GM21723 (cell line): ENCODE results near the gene LITAF.

Source experiments
- ATAC-seq: cut with Tn5 transposase; IDR thresholded peaks from one replicate; pipeline ENCODE4 v1.9.1; 2021; ENCODE audit warnings: mild to moderate bottlenecking, moderate library complexity; ENCODE audit not compliant: unreplicated experiment

LITAF gene

GRCh38 chr16:11586856-11587642 lies at the start of gene LITAF:
LITAF (minus strand) TSS chr16:11586919; CDS start chr16:11556730, 30,189 bp downstream.
- ATAC-seq = peak; percentile 50

- ATAC-seq = no peak
Measured at GRCh38 chr16:11636172-11636721, 49.5 kb upstream of the LITAF start.

GRCh38 chr16:11635679-11636171 lies 49.0 kb upstream of the LITAF start:
- no peak for ATAC-seq

GRCh38 chr16:11635113-11635652 lies 48.5 kb upstream of the LITAF start:
- ATAC-seq = no peak

- ATAC-seq = no peak
Measured at GRCh38 chr16:11634312-11634711, 47.6 kb upstream of the LITAF start.

GRCh38 chr16:11633113-11633512 lies 46.4 kb upstream of the LITAF start:
- ATAC-seq = no peak

GRCh38 chr16:11632455-11632939 lies 45.8 kb upstream of the LITAF start:
- ATAC-seq = no peak

- no peak for ATAC-seq
Measured at GRCh38 chr16:11631214-11631613, 44.5 kb upstream of the LITAF start.

- ATAC-seq = no peak
Measured at GRCh38 chr16:11630768-11631056, 44.0 kb upstream of the LITAF start.

GRCh38 chr16:11630046-11630767 lies 43.5 kb upstream of the LITAF start:
- ATAC-seq = no peak

- ATAC-seq = no peak
Measured at GRCh38 chr16:11629071-11630030, 42.6 kb upstream of the LITAF start.

- no peak for ATAC-seq
Measured at GRCh38 chr16:11627822-11628457, 41.2 kb upstream of the LITAF start.

GRCh38 chr16:11627292-11627663 lies 40.6 kb upstream of the LITAF start:
- no peak for ATAC-seq

GRCh38 chr16:11626657-11627291 lies 40.1 kb upstream of the LITAF start:
- no peak for ATAC-seq

- ATAC-seq = no peak
Measured at GRCh38 chr16:11625769-11626168, 39.0 kb upstream of the LITAF start.

GRCh38 chr16:11624636-11625607 lies 38.2 kb upstream of the LITAF start:
- ATAC-seq = no peak

GRCh38 chr16:11624205-11624604 lies 37.5 kb upstream of the LITAF start:
- ATAC-seq = no peak

GRCh38 chr16:11621920-11622651 lies 35.4 kb upstream of the LITAF start:
- no peak for ATAC-seq
